ENCODE results near the gene CHCHD1.

The CHCHD1 gene

DNA sequence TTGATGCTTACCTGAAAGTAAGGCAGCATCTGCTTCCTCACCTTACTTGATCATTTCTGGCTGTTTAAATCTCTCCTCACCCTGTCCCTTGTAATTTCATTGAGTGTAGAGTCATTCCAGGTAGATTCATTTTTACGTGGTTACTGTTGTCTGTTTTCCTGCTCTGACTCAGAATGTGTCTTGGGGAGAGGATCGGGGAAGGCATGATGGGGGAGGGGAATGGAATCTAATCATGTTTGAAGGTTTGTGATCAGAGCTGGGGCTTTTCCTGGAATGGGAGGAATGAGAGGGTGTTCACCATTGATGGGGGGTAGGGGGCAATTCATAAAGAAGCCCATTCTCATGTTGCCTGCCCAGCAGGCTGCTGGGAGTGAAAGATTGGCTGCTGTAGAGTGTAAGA is 18.9 kb upstream of the CHCHD1 start:
- Histone ChIP-seq H3F3A (ENCODE audit: insufficient read depth, low read length) (peaks cover 15% of the 10 kb centered on the region), H3K9me2 (replicated peaks; ENCODE audit: insufficient read depth, low read length) (no peaks in the 10 kb centered on the region), H2AFZ (ENCODE audit: low read length) (no peak overlapping the region), H3K9ac (ENCODE audit: low read length) (no peak overlapping the region), H3K79me2 (ENCODE audit: low read length) (peaks cover 34% of the 10 kb centered on the region), H4K20me1 (ENCODE audit: insufficient read depth, low read length) (no peaks in the 10 kb centered on the region), H3K27me3 (replicated peaks; ENCODE audit: insufficient read depth, low read length) (no peaks in the 10 kb centered on the region), H3K36me3 (replicated peaks; ENCODE audit: insufficient read depth, low read length) (peaks cover 23% of the 10 kb centered on the region), H3K4me3 (ENCODE audit: low read length) (no peak overlapping the region), H3K27ac (ENCODE audit: low read length) (no peak overlapping the region), H3K4me1 (ENCODE audit: low read length) (peaks cover 21% of the 10 kb centered on the region), H3K4me2 (ENCODE audit: low read depth, low read length) (no peak overlapping the region), H3K9me3 (replicated peaks; ENCODE audit: insufficient read depth, low read length) (no peaks in the 10 kb centered on the region)
- DNase-seq: no peak
- TF ChIP-seq, protein P1, sequence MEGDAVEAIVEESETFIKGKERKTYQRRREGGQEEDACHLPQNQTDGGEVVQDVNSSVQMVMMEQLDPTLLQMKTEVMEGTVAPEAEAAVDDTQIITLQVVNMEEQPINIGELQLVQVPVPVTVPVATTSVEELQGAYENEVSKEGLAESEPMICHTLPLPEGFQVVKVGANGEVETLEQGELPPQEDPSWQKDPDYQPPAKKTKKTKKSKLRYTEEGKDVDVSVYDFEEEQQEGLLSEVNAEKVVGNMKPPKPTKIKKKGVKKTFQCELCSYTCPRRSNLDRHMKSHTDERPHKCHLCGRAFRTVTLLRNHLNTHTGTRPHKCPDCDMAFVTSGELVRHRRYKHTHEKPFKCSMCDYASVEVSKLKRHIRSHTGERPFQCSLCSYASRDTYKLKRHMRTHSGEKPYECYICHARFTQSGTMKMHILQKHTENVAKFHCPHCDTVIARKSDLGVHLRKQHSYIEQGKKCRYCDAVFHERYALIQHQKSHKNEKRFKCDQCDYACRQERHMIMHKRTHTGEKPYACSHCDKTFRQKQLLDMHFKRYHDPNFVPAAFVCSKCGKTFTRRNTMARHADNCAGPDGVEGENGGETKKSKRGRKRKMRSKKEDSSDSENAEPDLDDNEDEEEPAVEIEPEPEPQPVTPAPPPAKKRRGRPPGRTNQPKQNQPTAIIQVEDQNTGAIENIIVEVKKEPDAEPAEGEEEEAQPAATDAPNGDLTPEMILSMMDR (IDR thresholded peaks at IDR 0.05; ENCODE audit: low read length): no peak
- TF ChIP-seq EZH2phosphoT487 (IDR thresholded peaks at IDR 0.05; ENCODE audit: low read length) (no peak), EZH2 (optimal IDR thresholded peaks at IDR 0.05; ENCODE audit: low read depth, low read length) (no peak)

DNA sequence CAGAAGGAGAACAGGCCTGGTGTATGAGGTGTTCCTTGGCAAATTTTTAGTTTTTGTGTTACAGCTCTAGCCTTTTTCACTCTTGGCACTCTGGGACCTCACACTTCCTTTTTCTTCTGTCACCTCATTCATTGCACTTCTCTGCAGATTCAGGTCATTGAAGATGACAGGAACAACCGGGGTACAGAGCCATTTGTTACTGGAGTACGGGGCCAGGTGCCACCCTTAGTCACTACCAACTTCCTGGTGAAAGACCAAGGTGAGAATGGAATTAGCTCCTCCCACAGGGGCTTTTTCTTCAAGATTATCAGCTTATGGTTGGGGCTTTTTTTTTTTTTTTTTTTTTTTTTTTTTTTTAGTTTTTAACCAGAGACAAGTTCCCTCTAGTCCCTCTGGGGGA is 18.5 kb upstream of the CHCHD1 start:
- Histone ChIP-seq H3K79me2 (ENCODE audit: low read length) (peaks cover 31% of the 10 kb centered on the region), H3K27me3 (replicated peaks; ENCODE audit: insufficient read depth, low read length) (no peaks in the 10 kb centered on the region), H3F3A (ENCODE audit: insufficient read depth, low read length) (peaks cover 15% of the 10 kb centered on the region), H3K9me3 (replicated peaks; ENCODE audit: insufficient read depth, low read length) (no peaks in the 10 kb centered on the region), H3K9me2 (replicated peaks; ENCODE audit: insufficient read depth, low read length) (no peaks in the 10 kb centered on the region), H3K4me1 (ENCODE audit: low read length) (peaks cover 17% of the 10 kb centered on the region), H4K20me1 (ENCODE audit: insufficient read depth, low read length) (no peaks in the 10 kb centered on the region), H3K36me3 (replicated peaks; ENCODE audit: insufficient read depth, low read length) (peaks cover 23% of the 10 kb centered on the region), H3K4me2 (ENCODE audit: low read depth, low read length) (no peak overlapping the region), H3K4me3 (ENCODE audit: low read length) (no peak overlapping the region), H3K9ac (ENCODE audit: low read length) (no peak overlapping the region), H2AFZ (ENCODE audit: low read length) (no peak overlapping the region), H3K27ac (ENCODE audit: low read length) (no peak overlapping the region)
- no peak for DNase-seq
- no peak for TF ChIP-seq EZH2 (optimal IDR thresholded peaks at IDR 0.05; ENCODE audit: low read depth, low read length)
- no peak for TF ChIP-seq EZH2phosphoT487 (IDR thresholded peaks at IDR 0.05; ENCODE audit: low read length)
- TF ChIP-seq, protein P1 (IDR thresholded peaks at IDR 0.05; ENCODE audit: low read length): no peak

DNA sequence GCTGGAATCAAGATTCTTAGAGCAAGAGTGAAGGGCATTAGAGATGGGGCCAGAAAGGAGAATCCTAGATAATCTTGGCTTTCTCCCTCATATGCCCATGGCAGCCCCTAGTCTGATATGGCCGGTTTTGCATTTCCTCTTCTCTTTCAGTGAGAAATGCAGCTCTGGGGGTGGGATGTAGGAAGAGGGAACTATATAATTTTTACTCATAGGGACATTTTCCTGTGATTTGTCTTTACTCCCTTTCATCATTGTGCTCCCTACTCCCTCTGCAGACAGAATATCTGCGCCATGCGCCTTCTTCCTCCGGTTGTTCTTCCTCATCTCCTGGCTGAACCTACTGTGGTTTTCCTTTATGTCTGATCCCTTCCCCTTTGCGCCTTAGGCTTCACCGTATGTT is 16.8 kb upstream of the CHCHD1 start:
- peaks cover 26% of the 10 kb centered on the region for H3K79me2 ChIP-seq (ENCODE audit: low read length)
- no peak overlapping the region for H3K9ac ChIP-seq (ENCODE audit: low read length)
- H2AFZ ChIP-seq (ENCODE audit: low read length): no peak overlapping the region
- H3K27ac ChIP-seq (ENCODE audit: low read length): no peak overlapping the region
- H3K4me1 ChIP-seq (ENCODE audit: low read length): peaks cover 2% of the 10 kb centered on the region; the same call in 1 of the 2 replicates
- TF ChIP-seq, protein P1 (IDR thresholded peaks at IDR 0.05; ENCODE audit: low read length): no peak
- TF ChIP-seq EZH2 (optimal IDR thresholded peaks at IDR 0.05; ENCODE audit: low read depth, low read length): no peak
- TF ChIP-seq EZH2phosphoT487 (IDR thresholded peaks at IDR 0.05; ENCODE audit: low read length): no peak
- DNase-seq: no peak
- H4K20me1 ChIP-seq (ENCODE audit: insufficient read depth, low read length): no peaks in the 10 kb centered on the region
- H3K4me3 ChIP-seq (ENCODE audit: low read length): no peak overlapping the region
- no peak overlapping the region for H3K4me2 ChIP-seq (ENCODE audit: low read depth, low read length)
- H3K9me2 ChIP-seq (replicated peaks; ENCODE audit: insufficient read depth, low read length): no peaks in the 10 kb centered on the region
- H3K36me3 ChIP-seq (replicated peaks; ENCODE audit: insufficient read depth, low read length): peaks cover 23% of the 10 kb centered on the region
- no peaks in the 10 kb centered on the region for H3F3A ChIP-seq (ENCODE audit: insufficient read depth, low read length)
- H3K9me3 ChIP-seq (replicated peaks; ENCODE audit: insufficient read depth, low read length): no peaks in the 10 kb centered on the region
- H3K27me3 ChIP-seq (replicated peaks; ENCODE audit: insufficient read depth, low read length): no peaks in the 10 kb centered on the region
